Dedifferentiated amniotic fluid mesenchymal stem cell (primary cell): ENCODE results near the gene ULK1.
"Not testable (repeated sequence)": the region's sequence is repeated elsewhere in the genome, so short reads cannot be mapped to it uniquely, and the experiment has no call there.

Experiments used
- DNase-seq: peaks from one replicate; pipeline ENCODE4 v3.0.0-alpha.2; 2016; ENCODE audit errors: extremely low spot score

The ULK1 gene

GRCh38 chr12:131943389-131943788, 49.0 kb downstream of the ULK1 start:
- DNase-seq = no peak

- DNase-seq = no peak
These were observed 49.5 kb downstream of the ULK1 start for GRCh38 chr12:131943876-131944275.

GRCh38 chr12:131944601-131945251, 50.3 kb downstream of the ULK1 start:
- DNase-seq = no peak

GRCh38 chr12:131946757-131947156, 52.3 kb downstream of the ULK1 start:
- DNase-seq = no peak

GRCh38 chr12:131947482-131948027, 53.1 kb downstream of the ULK1 start:
- no peak for DNase-seq

GRCh38 chr12:131948166-131948712, 53.8 kb downstream of the ULK1 start:
- DNase-seq = no peak

- not testable (repeated sequence) for DNase-seq
These were observed 54.5 kb downstream of the ULK1 start for GRCh38 chr12:131948713-131949430.

- peak; percentile 93 for DNase-seq
These were observed 55.2 kb downstream of the ULK1 start, which contains the start of gene EP400 for GRCh38 chr12:131949431-131950181. TSS of gene EP400 (plus strand) at chr12:131949942. CDS start at chr12:131960620, 10,678 bp downstream.

- no peak for DNase-seq
These were observed 55.9 kb downstream of the ULK1 start for GRCh38 chr12:131950182-131950913.

- not testable (repeated sequence) for DNase-seq
These were observed 59.4 kb downstream of the ULK1 start for GRCh38 chr12:131953810-131954209.

GRCh38 chr12:131954460-131954859, 60.0 kb downstream of the ULK1 start:
- not testable (repeated sequence) for DNase-seq

- DNase-seq = no peak
These were observed 64.7 kb downstream of the ULK1 start for GRCh38 chr12:131959116-131959515.

GRCh38 chr12:131959641-131960589, 65.5 kb downstream of the ULK1 start:
- no peak for DNase-seq

GRCh38 chr12:131960590-131961325, 66.3 kb downstream of the ULK1 start:
- not testable (repeated sequence) for DNase-seq

- not testable (repeated sequence) for DNase-seq
These were observed 66.9 kb downstream of the ULK1 start for GRCh38 chr12:131961328-131961727.

- DNase-seq = no peak
These were observed 67.6 kb downstream of the ULK1 start for GRCh38 chr12:131962069-131962468.

GRCh38 chr12:131963381-131963780, 69.0 kb downstream of the ULK1 start:
- DNase-seq = no peak

- DNase-seq = no peak
These were observed 70.7 kb downstream of the ULK1 start for GRCh38 chr12:131965073-131965472.

- DNase-seq = no peak
These were observed 76.8 kb downstream of the ULK1 start for GRCh38 chr12:131971226-131971625.
